GM21367 (cell line): Measurements from ENCODE around the gene DDX47.
"Not testable (repeated sequence)": the region's sequence is repeated elsewhere in the genome, so short reads cannot be mapped to it uniquely, and the experiment has no call there.

Source experiments
- ATAC-seq: cut with Tn5 transposase; IDR thresholded peaks from one replicate; pipeline ENCODE4 v1.9.1; 2021; ENCODE audit not compliant: unreplicated experiment

The DDX47 gene

GRCh38 chr12:12820376-12820775 lies 7.2 kb downstream of the DDX47 start:
- not testable (repeated sequence) for ATAC-seq

- peak; percentile 45 for ATAC-seq
Measured at GRCh38 chr12:12821975-12822374, 8.8 kb downstream of the DDX47 start.

GRCh38 chr12:12822886-12823285 lies 9.7 kb downstream of the DDX47 start:
- no peak for ATAC-seq

- no peak for ATAC-seq
Measured at GRCh38 chr12:12823300-12823699, 10.2 kb downstream of the DDX47 start.

GRCh38 chr12:12823811-12824210 lies 10.7 kb downstream of the DDX47 start:
- ATAC-seq = no peak

- ATAC-seq = no peak
Measured at GRCh38 chr12:12835378-12836146, 22.4 kb downstream of the DDX47 start.

GRCh38 chr12:12836571-12836970 lies 23.4 kb downstream of the DDX47 start:
- ATAC-seq = peak; percentile 12

GRCh38 chr12:12837025-12837812 lies 24.1 kb downstream of the DDX47 start:
- peak; percentile 70 for ATAC-seq

- no peak for ATAC-seq
Measured at GRCh38 chr12:12837813-12838153, 24.6 kb downstream of the DDX47 start.

GRCh38 chr12:12839003-12839395 lies 25.9 kb downstream of the DDX47 start:
- ATAC-seq = no peak

- not testable (repeated sequence) for ATAC-seq
Measured at GRCh38 chr12:12839439-12839838, 26.3 kb downstream of the DDX47 start.

GRCh38 chr12:12839873-12840579 lies 26.9 kb downstream of the DDX47 start:
- ATAC-seq = no peak

- ATAC-seq = no peak
Measured at GRCh38 chr12:12840580-12840899, 27.4 kb downstream of the DDX47 start.

- not testable (repeated sequence) for ATAC-seq
Measured at GRCh38 chr12:12841428-12841827, 28.3 kb downstream of the DDX47 start.

GRCh38 chr12:12845794-12846243 lies 32.7 kb downstream of the DDX47 start:
- ATAC-seq = no peak

- ATAC-seq = not testable (repeated sequence)
Measured at GRCh38 chr12:12846780-12847179, 33.6 kb downstream of the DDX47 start.

GRCh38 chr12:12853435-12853834 lies 40.3 kb downstream of the DDX47 start:
- ATAC-seq = no peak

- no peak for ATAC-seq
Measured at GRCh38 chr12:12859690-12860089, 46.5 kb downstream of the DDX47 start.

GRCh38 chr12:12864243-12864642 lies 51.1 kb downstream of the DDX47 start:
- ATAC-seq = no peak

GRCh38 chr12:12868477-12869235 lies 55.5 kb downstream of the DDX47 start:
- no peak for ATAC-seq

- ATAC-seq = no peak
Measured at GRCh38 chr12:12870465-12870864, 57.3 kb downstream of the DDX47 start.
